HG03097 (cell line): Measurements from ENCODE around the gene ERN2.
"Not testable (repeated sequence)": the region's sequence is repeated elsewhere in the genome, so short reads cannot be mapped to it uniquely, and the experiment has no call there.

Source experiments
- ATAC-seq: cut with Tn5 transposase; IDR thresholded peaks from one replicate; pipeline ENCODE4 v1.9.1; 2021; ENCODE audit not compliant: unreplicated experiment, low FRiP score

The ERN2 gene

GRCh38 chr16:23712976-23713375 is at the start of gene ERN2:
ERN2 (minus strand) TSS chr16:23713222; CDS start chr16:23713187, 35 bp downstream.
- no peak for ATAC-seq

- ATAC-seq = no peak
Observed at GRCh38 chr16:23757937-23758619, 45.1 kb upstream of the ERN2 start.

GRCh38 chr16:23757116-23757515 is 44.1 kb upstream of the ERN2 start:
- no peak for ATAC-seq

GRCh38 chr16:23755484-23755809 is 42.4 kb upstream of the ERN2 start:
- ATAC-seq = no peak

DNA sequence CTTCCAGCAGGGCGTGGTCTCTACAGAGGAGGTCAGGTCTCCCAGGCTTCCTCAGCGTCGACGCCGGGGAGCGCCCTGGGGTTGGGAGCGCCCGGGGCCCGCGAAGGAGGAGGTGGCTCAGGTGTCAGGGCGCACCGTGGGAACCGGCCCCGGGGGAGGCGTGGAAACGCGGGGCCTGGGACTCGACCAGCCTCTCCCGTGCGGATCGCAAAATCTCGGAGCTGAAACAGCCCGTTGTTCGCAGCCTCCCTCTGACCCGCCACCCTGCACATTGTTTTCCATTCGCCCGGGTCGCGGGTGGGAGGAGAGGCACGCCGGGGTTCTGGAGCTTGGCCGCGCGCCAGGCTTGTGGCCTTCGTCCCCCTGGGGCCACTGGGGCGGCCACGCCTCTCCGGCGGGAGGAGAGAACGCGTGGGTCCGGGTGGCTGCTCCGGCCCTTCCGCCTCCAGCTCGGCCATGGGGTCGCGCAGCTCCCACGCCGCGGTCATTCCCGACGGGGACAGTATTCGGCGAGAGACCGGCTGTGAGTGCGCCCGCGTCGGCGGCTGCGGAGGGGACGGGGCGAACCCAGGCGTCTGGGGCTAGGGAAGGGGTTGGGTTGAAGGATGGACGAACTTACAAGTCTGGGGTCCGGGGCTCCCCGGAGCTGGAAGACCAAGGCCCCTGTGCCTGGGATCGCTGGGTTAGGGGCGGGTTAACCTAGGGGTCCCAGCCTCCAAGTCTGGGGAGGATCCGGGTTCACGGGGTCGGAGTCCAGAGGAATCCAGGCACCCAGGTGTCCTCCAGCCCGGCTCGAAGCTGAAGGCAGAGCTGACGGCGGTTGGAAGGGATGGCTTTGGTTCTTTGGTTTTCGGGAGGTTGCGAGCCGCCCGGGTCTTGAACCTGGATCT is 41.8 kb upstream of the ERN2 start, which contains the start of gene CHP2:
Gene CHP2, plus strand, starts transcription at position 433 of the 890 bp plus-strand sequence. Its CDS starts 24 bp downstream, at position 457.
- no peak for ATAC-seq

DNA sequence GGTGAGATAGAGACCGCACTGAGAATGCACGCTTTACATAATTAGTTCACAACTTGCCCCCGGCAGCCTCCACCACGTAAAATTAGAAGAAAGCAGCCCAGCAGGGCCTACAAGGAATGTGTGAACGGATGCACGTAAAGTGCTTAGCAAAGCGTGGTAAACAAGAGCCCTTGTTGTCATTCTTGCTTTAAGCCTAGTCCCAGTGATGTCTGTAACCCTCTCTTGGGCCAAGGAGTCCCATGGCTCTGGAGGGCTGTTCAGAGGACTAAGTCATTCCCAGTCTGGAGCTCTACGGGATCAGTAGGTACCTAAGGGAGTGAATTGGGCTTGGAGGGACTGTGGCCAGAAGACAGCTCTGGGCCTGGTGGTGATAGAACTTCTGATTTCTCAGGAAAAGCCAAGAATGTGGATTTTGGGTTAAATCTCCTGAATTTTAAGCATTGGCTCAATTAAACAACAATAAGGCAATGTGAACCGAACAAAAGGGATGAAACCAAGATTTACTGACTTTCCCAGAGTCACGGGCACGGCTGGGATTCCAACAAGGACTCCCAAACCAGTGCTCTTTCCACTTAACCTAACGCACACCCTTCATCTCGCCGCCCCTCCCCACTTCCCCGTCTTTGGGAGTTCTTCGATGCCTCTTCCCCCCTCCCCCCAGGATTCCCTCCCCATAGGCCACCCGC is 41.0 kb upstream of the ERN2 start:
- ATAC-seq = no peak

DNA sequence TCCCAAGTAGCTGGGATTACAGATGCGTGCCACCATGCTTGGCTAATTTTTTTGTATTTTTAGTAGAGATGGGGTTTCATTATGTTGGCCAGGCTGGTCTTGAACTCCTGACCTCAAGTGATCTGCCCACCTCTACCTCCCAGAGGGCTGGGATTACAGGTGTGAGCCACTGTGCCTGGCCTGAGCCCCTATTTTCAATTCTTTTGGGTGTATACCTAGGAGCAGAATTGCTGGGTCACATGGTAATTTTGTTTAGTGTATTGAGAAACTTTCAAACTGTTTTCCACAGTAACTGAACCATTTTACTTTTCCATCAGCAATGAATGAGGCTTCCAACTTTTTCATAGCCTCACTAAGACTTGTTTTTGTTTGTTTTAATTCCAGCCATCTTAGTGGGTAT is 38.0 kb upstream of the ERN2 start:
- ATAC-seq = not testable (repeated sequence)

DNA sequence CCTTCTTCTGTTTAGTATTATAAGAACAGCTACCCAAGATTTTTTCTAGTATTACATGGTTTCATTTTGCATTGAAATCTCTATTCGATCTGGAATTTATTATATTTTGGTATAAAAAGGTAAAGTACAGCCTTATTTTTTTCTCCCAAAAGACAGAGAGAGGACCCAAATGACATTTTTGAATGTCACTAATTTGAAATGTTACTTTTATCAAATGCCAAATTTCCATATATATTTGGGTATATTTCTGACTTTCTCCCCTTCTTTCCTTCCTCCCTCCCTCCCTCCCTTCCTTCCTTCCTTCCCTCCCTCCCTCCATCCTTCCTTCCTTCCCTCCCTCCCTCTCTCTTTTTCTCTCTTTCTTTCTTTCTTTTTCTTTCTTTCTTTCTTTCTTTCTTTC is 35.6 kb upstream of the ERN2 start:
- ATAC-seq = no peak

GRCh38 chr16:23745263-23745662 is 32.2 kb upstream of the ERN2 start:
- no peak for ATAC-seq

- ATAC-seq = no peak
Observed at GRCh38 chr16:23742766-23743165, 29.7 kb upstream of the ERN2 start.

GRCh38 chr16:23741675-23742303 is 28.8 kb upstream of the ERN2 start:
- no peak for ATAC-seq

GRCh38 chr16:23739516-23739915 is 26.5 kb upstream of the ERN2 start:
- ATAC-seq = no peak

DNA sequence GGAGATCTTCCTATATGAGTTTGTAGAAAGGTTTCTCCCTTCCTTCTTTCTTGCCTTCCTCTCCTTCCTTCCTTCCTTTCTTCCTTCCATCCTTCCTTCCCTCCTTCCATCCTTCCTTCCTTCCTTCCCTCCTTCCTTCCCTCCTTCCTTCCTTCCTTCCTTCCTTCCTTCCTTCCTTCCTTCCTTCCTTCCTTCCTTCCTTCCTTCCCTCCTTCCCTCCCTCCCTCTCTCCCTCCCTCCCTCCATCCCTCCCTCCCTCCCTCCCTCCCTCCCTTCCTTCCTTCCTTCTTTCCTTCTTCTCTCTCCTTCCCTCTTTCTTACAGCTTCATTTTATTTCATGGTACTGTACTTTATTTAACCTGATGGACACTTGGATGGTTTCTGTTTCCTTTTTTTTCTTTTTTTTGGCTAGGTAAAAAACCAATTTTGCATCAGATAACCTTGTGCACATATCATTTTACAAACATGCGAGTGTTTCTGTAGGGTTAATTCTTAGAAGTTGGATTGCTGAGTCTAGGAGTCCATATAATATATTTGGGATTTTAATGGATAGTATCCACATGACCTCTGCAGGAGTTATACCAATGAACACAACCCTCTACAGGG is 24.5 kb upstream of the ERN2 start:
- ATAC-seq = not testable (repeated sequence)

GRCh38 chr16:23734176-23734893 is 21.3 kb upstream of the ERN2 start:
- ATAC-seq = no peak

GRCh38 chr16:23729503-23730424 is 16.7 kb upstream of the ERN2 start:
- no peak for ATAC-seq

GRCh38 chr16:23728112-23728477 is 15.1 kb upstream of the ERN2 start:
- ATAC-seq = no peak

GRCh38 chr16:23726710-23727109 is 13.7 kb upstream of the ERN2 start:
- ATAC-seq = no peak

GRCh38 chr16:23724785-23725131 is 11.7 kb upstream of the ERN2 start:
- ATAC-seq = no peak
